GM23338 (cell line): ENCODE results near the gene DUSP10. TPM values are rescaled to one million over a fixed set of nuclear protein-coding genes. Genes with fewer than 3 reads are reported as not detected.

Experiments
- ATAC-seq: fragments of 200-7000 bp; cut with Tn5 transposase; 3 replicates; pipeline ENCODE4 v1.9.1; 2020
- DNase-seq: peaks from one replicate; pipeline ENCODE4 v3.0.0-alpha.2; 2015; ENCODE audit warnings: low spot score
- H2AFZ ChIP-seq: fragments of 200-600 bp; sonication (generic); 2 replicates; pipeline ENCODE4 v1.8.0; 2016; ENCODE audit warnings: antibody characterized with exemption, mild to moderate bottlenecking, moderate library complexity
- H3F3A ChIP-seq: fragments of 200-600 bp; sonication (generic); replicated peaks from 2 replicates; pipeline ENCODE4 v1.8.0; 2017; ENCODE audit warnings: antibody characterized with exemption, mixed run types, low read depth
- H3K27ac ChIP-seq: fragments of 200-600 bp; sonication (generic); 2 replicates; pipeline ENCODE4 v1.6.1; 2016; ENCODE audit warnings: low read depth
- H3K27me3 ChIP-seq: fragments of 200-600 bp; sonication (generic); 2 replicates; pipeline ENCODE4 v1.8.0; 2016; ENCODE audit warnings: mild to moderate bottlenecking, mixed run types, moderate library complexity; ENCODE audit not compliant: insufficient read depth
- H3K36me3 ChIP-seq: fragments of 200-600 bp; sonication (generic); 2 replicates; pipeline ENCODE4 v1.8.0; 2016; ENCODE audit warnings: mild to moderate bottlenecking; ENCODE audit not compliant: insufficient read depth
- H3K4me1 ChIP-seq: fragments of 200-600 bp; sonication (generic); 2 replicates; pipeline ENCODE4 v1.8.0; 2016; ENCODE audit warnings: mild to moderate bottlenecking, moderate library complexity; ENCODE audit not compliant: insufficient read depth
- H3K4me2 ChIP-seq: fragments of 200-600 bp; sonication (generic); 2 replicates; pipeline ENCODE4 v1.7.1; 2017; ENCODE audit warnings: mixed run types
- H3K4me3 ChIP-seq: fragments of 200-600 bp; sonication (generic); 2 replicates; pipeline ENCODE4 v1.6.1; 2016; ENCODE audit warnings: mixed run types
- H3K79me2 ChIP-seq: fragments of 200-600 bp; sonication (generic); replicated peaks from 2 replicates; pipeline ENCODE4 v1.8.0; 2017; ENCODE audit warnings: mild to moderate bottlenecking; ENCODE audit not compliant: insufficient read depth
- H3K9me2 ChIP-seq: fragments of 200-600 bp; sonication (generic); 2 replicates; pipeline ENCODE4 v1.8.0; 2017; ENCODE audit not compliant: insufficient read depth
- H4K20me1 ChIP-seq: fragments of 200-600 bp; sonication (generic); replicated peaks from 2 replicates; pipeline ENCODE4 v1.8.0; 2017; ENCODE audit warnings: mild to moderate bottlenecking; ENCODE audit not compliant: insufficient read depth
- H3K27ac Mint-ChIP-seq: 2 replicates; pipeline ENCODE4 v1.8.0; 2020; ENCODE audit warnings: inconsistent platforms, mild to moderate bottlenecking, moderate library complexity, mixed read lengths
- H3K27me3 Mint-ChIP-seq: 3 replicates; pipeline ENCODE4 v1.8.0; 2022; ENCODE audit warnings: low read depth, mild to moderate bottlenecking, moderate library complexity, mixed read lengths, inconsistent platforms; ENCODE audit not compliant: insufficient read depth, poor library complexity
- H3K36me3 Mint-ChIP-seq: 3 replicates; pipeline ENCODE4 v1.8.0; 2021; ENCODE audit warnings: low read depth, mild to moderate bottlenecking, inconsistent platforms, moderate library complexity, mixed read lengths
- H3K4me1 Mint-ChIP-seq: 3 replicates; pipeline ENCODE4 v1.8.0; 2020; ENCODE audit warnings: mild to moderate bottlenecking, inconsistent platforms, mixed read lengths
- H3K4me3 Mint-ChIP-seq: 3 replicates; pipeline ENCODE4 v1.8.0; 2021; ENCODE audit warnings: moderate library complexity, mild to moderate bottlenecking, inconsistent platforms, mixed read lengths
- H3K9me3 Mint-ChIP-seq: 3 replicates; pipeline ENCODE4 v1.8.0; 2020; ENCODE audit warnings: moderate library complexity, mild to moderate bottlenecking, inconsistent platforms, mixed read lengths
- CREB1 ChIP-seq: fragments of 250-450 bp; sonication (Bioruptor Pico); IDR thresholded peaks from 2 replicates; pipeline ENCODE4 v1.5.0; 2020; ENCODE audit warnings: low read depth, mild to moderate bottlenecking, moderate library complexity
- CTCF ChIP-seq, 2 experiments: fragments of 200-600 bp in 1 of 2; sonication (generic) in 1 of 2; conservative IDR thresholded peaks; 2 replicates each; pipeline versions ENCODE4 v1.5.1 to v1.6.1; 2016 to 2017; ENCODE audit warnings: antibody characterized with exemption in 2 of 2, low read depth in 2 of 2, mild to moderate bottlenecking in 2 of 2, moderate library complexity in 1 of 2
- ETS1 ChIP-seq: IDR thresholded peaks from 2 replicates; pipeline ENCODE4 v1.6.1; 2016; ENCODE audit warnings: antibody characterized with exemption
- EZH2 ChIP-seq: fragments of 200-600 bp; sonication (generic); IDR thresholded peaks from one replicate; pipeline ENCODE4 v1.8.0; 2017; ENCODE audit warnings: antibody characterized with exemption, mild to moderate bottlenecking, low read depth; ENCODE audit not compliant: unreplicated experiment
- JUNB ChIP-seq: IDR thresholded peaks from one replicate; pipeline ENCODE4 v1.6.1; 2016; ENCODE audit warnings: antibody characterized with exemption; ENCODE audit not compliant: unreplicated experiment
- NANOG ChIP-seq: IDR thresholded peaks from 2 replicates; pipeline ENCODE4 v1.6.1; 2016; ENCODE audit warnings: antibody characterized with exemption, borderline replicate concordance
- POLR2AphosphoS5 ChIP-seq: IDR thresholded peaks from 2 replicates; pipeline ENCODE4 v1.6.1; 2016; ENCODE audit warnings: antibody characterized with exemption, low read depth
- REST ChIP-seq: IDR thresholded peaks from one replicate; pipeline ENCODE4 v1.6.1; 2018; ENCODE audit warnings: antibody characterized with exemption; ENCODE audit not compliant: unreplicated experiment
- ZNF114 ChIP-seq: fragments of 250-450 bp; sonication (Bioruptor Pico); IDR thresholded peaks from 2 replicates; pipeline ENCODE4 v1.5.0; 2020; ENCODE audit warnings: mild to moderate bottlenecking, moderate library complexity
- polyA plus RNA-seq: library from polyadenylated mRNA; unstranded; fragments of >200 nt; fragmentation: Nextera tagmentation; extraction: Ambion mirVana; gene quantifications from 2 replicates; pipeline ENCODE4 v1.2.1, GENCODE V29; 2016
- total RNA-seq: library from RNA; depleted of rRNA; stranded (reverse); fragments of >200 nt; shearing (Covaris generic); gene quantifications from 2 replicates; pipeline ENCODE4 v1.2.3, GENCODE V29; 2014
- TF ChIP-seq, protein P1 (sequence below): fragments of 250-450 bp; sonication (Bioruptor Pico); IDR thresholded peaks from 2 replicates; pipeline ENCODE4 v1.5.0; 2020; ENCODE audit warnings: mild to moderate bottlenecking, moderate library complexity

DUSP10 gene
- total and polyA plus RNA-seq, 2 experiments from 2014 or later, result 1.5 to 1.6 TPM

GRCh38 chr1:221695301-221695700 is 46.6 kb downstream of the DUSP10 start:
- H3K4me3 ChIP-seq, result no peak overlapping the region
- H3K79me2 ChIP-seq, result no peaks in the 10 kb centered on the region
- no peaks in the 10 kb centered on the region for H3K27me3 ChIP-seq
- Mint-ChIP-seq H3K4me3 (no peak overlapping the region), H3K27me3 (peaks cover 4% of the 10 kb centered on the region), H3K9me3 (0 out of 3 replicates have a peak, but pooled peaks cover 4% of the 10 kb centered on the region), H3K4me1 (no peaks in the 10 kb centered on the region), H3K27ac (no peak overlapping the region), H3K36me3 (no peaks in the 10 kb centered on the region)
- TF ChIP-seq ETS1 (no peak), EZH2 (no peak), CREB1 (CRISPR knock-in tag) (no peak), REST (no peak), POLR2AphosphoS5 (no peak), JUNB (no peak), NANOG (no peak), CTCF (conservative IDR thresholded peaks at IDR 0.05; ENCODE audit: low read depth in 2 of 2) (no peak), ZNF114 (CRISPR knock-in tag) (no peak)
- TF ChIP-seq, protein P1, sequence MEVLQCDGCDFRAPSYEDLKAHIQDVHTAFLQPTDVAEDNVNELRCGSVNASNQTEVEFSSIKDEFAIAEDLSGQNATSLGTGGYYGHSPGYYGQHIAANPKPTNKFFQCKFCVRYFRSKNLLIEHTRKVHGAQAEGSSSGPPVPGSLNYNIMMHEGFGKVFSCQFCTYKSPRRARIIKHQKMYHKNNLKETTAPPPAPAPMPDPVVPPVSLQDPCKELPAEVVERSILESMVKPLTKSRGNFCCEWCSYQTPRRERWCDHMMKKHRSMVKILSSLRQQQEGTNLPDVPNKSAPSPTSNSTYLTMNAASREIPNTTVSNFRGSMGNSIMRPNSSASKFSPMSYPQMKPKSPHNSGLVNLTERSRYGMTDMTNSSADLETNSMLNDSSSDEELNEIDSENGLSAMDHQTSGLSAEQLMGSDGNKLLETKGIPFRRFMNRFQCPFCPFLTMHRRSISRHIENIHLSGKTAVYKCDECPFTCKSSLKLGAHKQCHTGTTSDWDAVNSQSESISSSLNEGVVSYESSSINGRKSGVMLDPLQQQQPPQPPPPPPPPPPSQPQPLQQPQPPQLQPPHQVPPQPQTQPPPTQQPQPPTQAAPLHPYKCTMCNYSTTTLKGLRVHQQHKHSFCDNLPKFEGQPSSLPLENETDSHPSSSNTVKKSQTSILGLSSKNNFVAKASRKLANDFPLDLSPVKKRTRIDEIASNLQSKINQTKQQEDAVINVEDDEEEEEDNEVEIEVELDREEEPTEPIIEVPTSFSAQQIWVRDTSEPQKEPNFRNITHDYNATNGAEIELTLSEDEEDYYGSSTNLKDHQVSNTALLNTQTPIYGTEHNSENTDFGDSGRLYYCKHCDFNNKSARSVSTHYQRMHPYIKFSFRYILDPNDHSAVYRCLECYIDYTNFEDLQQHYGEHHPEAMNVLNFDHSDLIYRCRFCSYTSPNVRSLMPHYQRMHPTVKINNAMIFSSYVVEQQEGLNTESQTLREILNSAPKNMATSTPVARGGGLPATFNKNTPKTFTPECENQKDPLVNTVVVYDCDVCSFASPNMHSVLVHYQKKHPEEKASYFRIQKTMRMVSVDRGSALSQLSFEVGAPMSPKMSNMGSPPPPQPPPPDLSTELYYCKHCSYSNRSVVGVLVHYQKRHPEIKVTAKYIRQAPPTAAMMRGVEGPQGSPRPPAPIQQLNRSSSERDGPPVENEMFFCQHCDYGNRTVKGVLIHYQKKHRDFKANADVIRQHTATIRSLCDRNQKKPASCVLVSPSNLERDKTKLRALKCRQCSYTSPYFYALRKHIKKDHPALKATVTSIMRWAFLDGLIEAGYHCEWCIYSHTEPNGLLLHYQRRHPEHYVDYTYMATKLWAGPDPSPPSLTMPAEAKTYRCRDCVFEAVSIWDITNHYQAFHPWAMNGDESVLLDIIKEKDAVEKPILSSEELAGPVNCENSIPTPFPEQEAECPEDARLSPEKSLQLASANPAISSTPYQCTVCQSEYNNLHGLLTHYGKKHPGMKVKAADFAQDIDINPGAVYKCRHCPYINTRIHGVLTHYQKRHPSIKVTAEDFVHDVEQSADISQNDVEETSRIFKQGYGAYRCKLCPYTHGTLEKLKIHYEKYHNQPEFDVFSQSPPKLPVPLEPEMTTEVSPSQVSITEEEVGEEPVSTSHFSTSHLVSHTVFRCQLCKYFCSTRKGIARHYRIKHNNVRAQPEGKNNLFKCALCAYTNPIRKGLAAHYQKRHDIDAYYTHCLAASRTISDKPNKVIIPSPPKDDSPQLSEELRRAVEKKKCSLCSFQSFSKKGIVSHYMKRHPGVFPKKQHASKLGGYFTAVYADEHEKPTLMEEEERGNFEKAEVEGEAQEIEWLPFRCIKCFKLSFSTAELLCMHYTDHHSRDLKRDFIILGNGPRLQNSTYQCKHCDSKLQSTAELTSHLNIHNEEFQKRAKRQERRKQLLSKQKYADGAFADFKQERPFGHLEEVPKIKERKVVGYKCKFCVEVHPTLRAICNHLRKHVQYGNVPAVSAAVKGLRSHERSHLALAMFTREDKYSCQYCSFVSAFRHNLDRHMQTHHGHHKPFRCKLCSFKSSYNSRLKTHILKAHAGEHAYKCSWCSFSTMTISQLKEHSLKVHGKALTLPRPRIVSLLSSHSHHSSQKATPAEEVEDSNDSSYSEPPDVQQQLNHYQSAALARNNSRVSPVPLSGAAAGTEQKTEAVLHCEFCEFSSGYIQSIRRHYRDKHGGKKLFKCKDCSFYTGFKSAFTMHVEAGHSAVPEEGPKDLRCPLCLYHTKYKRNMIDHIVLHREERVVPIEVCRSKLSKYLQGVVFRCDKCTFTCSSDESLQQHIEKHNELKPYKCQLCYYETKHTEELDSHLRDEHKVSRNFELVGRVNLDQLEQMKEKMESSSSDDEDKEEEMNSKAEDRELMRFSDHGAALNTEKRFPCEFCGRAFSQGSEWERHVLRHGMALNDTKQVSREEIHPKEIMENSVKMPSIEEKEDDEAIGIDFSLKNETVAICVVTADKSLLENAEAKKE (CRISPR knock-in tag), result no peak
- no peak overlapping the region for H3K27ac ChIP-seq
- ATAC-seq (no peak), DNase-seq (no peak)
- H3K4me2 ChIP-seq, result no peak overlapping the region
- H2AFZ ChIP-seq, result no peak overlapping the region
- no peaks in the 10 kb centered on the region for H3K36me3 ChIP-seq
- H3F3A ChIP-seq, result no peaks in the 10 kb centered on the region
- H3K4me1 ChIP-seq, result no peaks in the 10 kb centered on the region
- peaks cover 11% of the 10 kb centered on the region for H3K9me2 ChIP-seq
- no peaks in the 10 kb centered on the region for H4K20me1 ChIP-seq
